HG03378 (cell line): Measurements from ENCODE around the gene CCDC152.
"Not testable (repeated sequence)": the region's sequence is repeated elsewhere in the genome, so short reads cannot be mapped to it uniquely, and the experiment has no call there.

ENCODE experiments used
- ATAC-seq: cut with Tn5 transposase; IDR thresholded peaks from one replicate; pipeline ENCODE4 v1.9.1; 2021; ENCODE audit warnings: mild to moderate bottlenecking, moderate library complexity; ENCODE audit not compliant: unreplicated experiment

CCDC152 gene

GRCh38 chr5:42756606-42757601 lies at the start of gene CCDC152:
TSS of gene CCDC152 (plus strand) at chr5:42756818. CDS start at chr5:42759122, 2,304 bp downstream.
- peak; percentile 75 for ATAC-seq

GRCh38 chr5:42715785-42716184 lies 40.8 kb upstream of the CCDC152 start:
- ATAC-seq = no peak

- ATAC-seq = peak; percentile 97
These were observed 38.0 kb upstream of the CCDC152 start for GRCh38 chr5:42718591-42718990.

GRCh38 chr5:42719034-42719433 lies 37.6 kb upstream of the CCDC152 start:
- ATAC-seq = no peak

GRCh38 chr5:42720251-42720650 lies 36.4 kb upstream of the CCDC152 start:
- no peak for ATAC-seq

GRCh38 chr5:42721484-42721883 lies 35.1 kb upstream of the CCDC152 start:
- no peak for ATAC-seq

GRCh38 chr5:42734531-42735058 lies 22.0 kb upstream of the CCDC152 start:
- ATAC-seq = not testable (repeated sequence)

GRCh38 chr5:42740920-42741319 lies 15.7 kb upstream of the CCDC152 start:
- no peak for ATAC-seq

GRCh38 chr5:42745426-42745825 lies 11.2 kb upstream of the CCDC152 start:
- ATAC-seq = no peak

- ATAC-seq = no peak
These were observed 10.8 kb upstream of the CCDC152 start for GRCh38 chr5:42745856-42746255.

- peak; percentile 43 for ATAC-seq
These were observed 7.6 kb upstream of the CCDC152 start for GRCh38 chr5:42749020-42749419.

GRCh38 chr5:42750507-42750906 lies 6.1 kb upstream of the CCDC152 start:
- ATAC-seq = no peak

- ATAC-seq = no peak
These were observed 5.6 kb upstream of the CCDC152 start for GRCh38 chr5:42751044-42751443.

GRCh38 chr5:42753099-42753498 lies 3.5 kb upstream of the CCDC152 start:
- no peak for ATAC-seq

- ATAC-seq = no peak
These were observed 2.8 kb downstream of the CCDC152 start for GRCh38 chr5:42759456-42759855.

GRCh38 chr5:42760426-42760825 lies 3.8 kb downstream of the CCDC152 start:
- ATAC-seq = no peak

- ATAC-seq = no peak
These were observed 5.2 kb downstream of the CCDC152 start for GRCh38 chr5:42761791-42762190.

GRCh38 chr5:42767491-42768105 lies 11.0 kb downstream of the CCDC152 start:
- peak; percentile 66 for ATAC-seq

GRCh38 chr5:42768106-42768504 lies 11.5 kb downstream of the CCDC152 start:
- no peak for ATAC-seq

GRCh38 chr5:42770003-42770402 lies 13.4 kb downstream of the CCDC152 start:
- ATAC-seq = no peak

GRCh38 chr5:42772265-42772993 lies 15.8 kb downstream of the CCDC152 start:
- ATAC-seq = no peak
